GM12891 (cell line): Measurements from ENCODE around the gene LCLAT1.

Experiments
- DNase-seq: peaks from one replicate; pipeline ENCODE4 v3.0.0; 2011; ENCODE audit warnings: low spot score; ENCODE audit not compliant: insufficient read length
- FAIRE-seq: peaks from 2 replicates; lab custom pipeline; 2011; peaks lifted over from hg19 to GRCh38; lab: Jason Lieb, UNC
- PAX5 ChIP-seq: IDR thresholded peaks from 2 replicates; pipeline ENCODE4 v1.6.1; 2011; ENCODE audit warnings: low read length, moderate library complexity, mild to moderate bottlenecking; ENCODE audit not compliant: insufficient read depth, severe bottlenecking
- POLR2A ChIP-seq: IDR thresholded peaks from 2 replicates; pipeline ENCODE4 v1.6.1; 2011; ENCODE audit warnings: low read depth, low read length, control low read depth
- POLR2AphosphoS5 ChIP-seq: IDR thresholded peaks from 2 replicates; pipeline ENCODE4 v1.6.1; 2011; ENCODE audit warnings: low read depth, low read length, control low read depth
- POU2F2 ChIP-seq: IDR thresholded peaks from 2 replicates; pipeline ENCODE4 v1.6.1; 2011; ENCODE audit warnings: low read depth, mild to moderate bottlenecking, control low read depth, low read length, moderate library complexity
- SPI1 ChIP-seq: IDR thresholded peaks from 2 replicates; pipeline ENCODE4 v1.6.1; 2011; ENCODE audit warnings: low read depth, low read length, control low read depth
- TAF1 ChIP-seq: IDR thresholded peaks from 2 replicates; pipeline ENCODE4 v1.6.1; 2011; ENCODE audit warnings: low read depth, low read length, control low read depth

The LCLAT1 gene

DNA sequence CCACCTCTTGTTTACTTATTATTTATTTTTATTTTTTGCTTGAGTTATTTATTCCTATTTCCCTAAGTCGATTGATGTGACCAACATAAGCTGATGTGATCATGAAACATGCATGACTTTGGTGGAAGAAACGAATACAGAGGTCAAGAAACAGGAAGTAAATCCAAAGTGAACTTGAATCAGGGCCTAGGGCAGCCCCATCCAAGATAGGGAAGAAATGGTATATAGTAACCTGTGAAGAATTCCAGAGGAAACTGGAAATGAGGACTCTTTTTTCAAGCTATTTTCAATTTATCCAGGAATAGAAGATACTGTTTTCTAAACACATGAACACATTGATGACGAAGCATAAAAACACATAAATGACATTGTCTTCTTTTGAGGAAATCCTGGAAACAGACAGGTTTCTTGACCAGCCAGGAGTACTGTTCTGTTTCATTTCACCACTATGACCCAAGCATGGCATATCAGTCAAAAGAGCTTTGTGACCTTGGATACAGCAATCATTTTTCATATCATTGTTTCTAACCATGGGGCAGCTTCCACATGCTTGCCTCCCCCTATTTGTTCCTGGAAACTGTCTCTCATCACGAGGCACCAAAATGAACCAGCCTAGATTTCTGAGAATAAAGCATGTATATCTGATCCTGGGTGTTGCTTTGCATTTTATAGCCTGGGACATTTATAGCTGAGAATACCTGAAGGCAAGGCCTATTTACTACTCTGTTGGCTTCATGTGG lies 9.1 kb upstream of the LCLAT1 start:
- no peak for FAIRE-seq
- DNase-seq, result no peak
- TF ChIP-seq SPI1 (no peak), POU2F2 (no peak), PAX5 (no peak), TAF1 (no peak), POLR2AphosphoS5 (no peak), POLR2A (no peak)

DNA sequence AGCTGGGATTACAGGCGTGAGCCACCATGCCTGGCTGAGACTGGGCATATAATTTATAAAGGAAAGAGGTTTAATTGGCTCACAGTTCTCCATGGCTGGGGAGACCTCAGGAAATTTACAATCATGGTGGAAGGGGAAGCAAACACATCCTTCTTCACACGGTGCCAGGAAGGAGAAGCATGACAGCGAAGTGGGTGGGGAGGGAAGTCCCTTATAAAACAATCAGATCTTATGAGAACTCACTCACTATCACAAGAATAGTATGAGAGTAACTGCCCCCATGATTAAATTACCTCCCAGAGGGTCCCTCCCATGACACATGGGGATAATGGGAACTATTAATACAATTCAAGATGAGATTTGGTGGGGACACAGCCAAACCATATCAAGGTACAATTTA lies 7.8 kb upstream of the LCLAT1 start:
- DNase-seq (no peak), FAIRE-seq (no peak)
- TF ChIP-seq POU2F2 (no peak), TAF1 (no peak), POLR2AphosphoS5 (no peak), POLR2A (no peak), PAX5 (no peak), SPI1 (no peak)

DNA sequence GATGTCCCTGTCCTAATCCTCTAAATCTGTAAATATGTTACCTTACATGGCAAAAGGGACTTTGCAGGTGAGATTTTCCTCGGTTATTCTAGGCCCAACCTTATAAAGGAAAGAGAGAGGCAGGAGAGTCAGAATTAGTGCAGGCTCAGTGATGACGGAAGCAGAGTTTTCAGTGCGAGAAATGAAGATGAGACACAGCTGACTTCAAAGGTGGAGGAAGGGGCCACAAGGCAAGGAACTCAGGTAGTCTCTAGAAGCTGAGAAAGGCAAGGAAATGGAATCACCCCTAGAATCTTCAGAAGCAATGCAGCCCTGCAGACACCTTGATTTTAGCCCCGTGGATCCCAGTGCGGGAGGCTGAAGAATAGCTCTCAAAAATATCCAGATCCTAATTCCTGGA lies 7.2 kb upstream of the LCLAT1 start:
- FAIRE-seq (no peak), DNase-seq (no peak)

DNA sequence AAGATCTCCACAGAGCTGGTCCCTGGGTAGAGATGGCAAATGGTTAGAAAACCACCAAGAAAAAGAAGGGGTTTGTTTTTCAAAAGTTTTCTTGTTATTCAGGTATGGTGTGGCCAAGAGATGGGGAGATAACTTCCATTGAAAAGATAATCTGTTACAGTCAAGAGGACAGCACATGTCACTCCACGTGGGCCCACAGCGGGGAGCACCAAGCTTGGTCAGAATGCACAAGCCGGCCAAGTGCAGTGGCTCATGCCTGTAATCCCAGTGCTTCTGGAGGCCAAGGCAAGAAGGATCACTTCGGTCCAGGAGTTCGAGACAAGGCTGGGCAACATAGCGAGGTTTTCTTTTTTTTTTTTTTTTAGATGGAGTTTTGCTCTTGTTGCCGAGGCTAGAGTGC lies 6.0 kb upstream of the LCLAT1 start:
- TF ChIP-seq POU2F2, result no peak
- no peak for TF ChIP-seq SPI1
- TF ChIP-seq POLR2AphosphoS5, result no peak
- TF ChIP-seq TAF1, result no peak
- TF ChIP-seq POLR2A, result no peak
- no peak for TF ChIP-seq PAX5
- DNase-seq (no peak), FAIRE-seq (no peak)

More for the DNA sequence above, 7.2 kb upstream of the LCLAT1 start:
- TF ChIP-seq PAX5 (no peak), POLR2AphosphoS5 (no peak), POU2F2 (no peak), POLR2A (no peak), SPI1 (no peak), TAF1 (no peak)

DNA sequence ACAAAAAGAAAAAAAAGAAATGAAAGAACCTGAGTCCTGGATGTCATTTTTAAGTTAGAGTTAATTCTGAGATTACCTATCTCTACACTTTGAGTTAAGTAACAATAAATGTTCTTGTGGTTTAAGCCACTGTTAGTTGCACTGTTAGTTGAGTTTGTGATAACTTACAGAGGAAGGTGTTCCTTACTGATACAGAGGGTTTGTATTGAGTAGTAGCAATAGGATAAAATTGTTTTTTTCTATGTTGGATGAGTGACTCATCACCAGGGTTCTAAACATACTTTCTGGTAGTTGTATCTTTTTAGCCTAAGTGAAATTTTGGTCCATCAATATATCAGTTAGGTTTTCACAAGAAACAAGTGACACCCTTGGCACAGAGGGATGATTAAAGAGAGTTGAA lies 4.0 kb upstream of the LCLAT1 start:
- FAIRE-seq, result no peak
- no peak for TF ChIP-seq POLR2A
- no peak for TF ChIP-seq PAX5
- TF ChIP-seq TAF1, result no peak
- no peak for TF ChIP-seq POU2F2
- TF ChIP-seq SPI1, result no peak
- no peak for TF ChIP-seq POLR2AphosphoS5
- no peak for DNase-seq

DNA sequence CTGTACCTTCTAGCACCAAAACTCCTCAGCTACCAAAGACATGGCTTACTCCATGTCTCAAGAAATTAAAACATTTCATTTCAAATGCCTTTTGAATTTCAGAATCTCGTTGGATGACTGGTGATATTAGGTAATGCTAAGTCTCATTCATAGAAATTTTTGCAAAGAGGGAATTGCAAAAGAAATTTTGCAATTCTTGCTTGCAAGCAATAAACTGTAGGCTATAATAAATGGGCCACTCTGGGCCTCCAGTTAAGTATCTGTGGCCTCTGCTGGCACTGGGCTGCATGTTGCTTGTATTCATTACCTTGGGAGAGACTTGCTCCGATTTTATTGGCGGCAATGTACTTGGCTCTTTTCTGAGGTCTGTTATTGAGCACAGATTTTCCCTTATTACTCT lies 2.8 kb upstream of the LCLAT1 start:
- FAIRE-seq, result no peak
- TF ChIP-seq PAX5 (no peak), TAF1 (no peak)
- DNase-seq, result no peak

DNA sequence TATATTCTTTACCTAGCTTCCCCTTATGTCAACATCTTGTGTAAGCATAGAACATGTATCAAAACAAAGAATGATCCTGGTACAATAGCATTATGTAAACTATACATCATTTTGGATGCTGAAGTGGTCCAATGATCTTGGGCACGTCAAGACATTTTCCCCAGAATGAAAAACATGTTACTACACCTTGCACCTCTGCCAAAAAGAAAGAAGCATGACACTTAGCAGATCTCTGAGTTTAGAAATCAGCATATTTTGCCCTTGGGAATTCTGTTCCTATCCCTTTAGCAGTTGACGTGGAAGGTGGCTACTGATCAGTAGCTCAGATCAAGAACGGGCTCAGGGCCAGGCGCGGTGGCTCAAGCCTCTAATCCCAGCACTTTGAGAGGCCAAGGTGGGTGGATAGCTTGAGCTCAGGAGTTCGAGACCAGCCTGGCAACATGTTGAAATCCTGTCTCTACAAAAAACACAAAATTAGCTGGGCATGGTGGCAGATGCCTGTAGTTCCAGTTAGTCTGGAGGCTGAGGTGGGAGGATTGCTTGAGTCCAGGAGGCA lies 1.7 kb upstream of the LCLAT1 start:
- no peak for DNase-seq

DNA sequence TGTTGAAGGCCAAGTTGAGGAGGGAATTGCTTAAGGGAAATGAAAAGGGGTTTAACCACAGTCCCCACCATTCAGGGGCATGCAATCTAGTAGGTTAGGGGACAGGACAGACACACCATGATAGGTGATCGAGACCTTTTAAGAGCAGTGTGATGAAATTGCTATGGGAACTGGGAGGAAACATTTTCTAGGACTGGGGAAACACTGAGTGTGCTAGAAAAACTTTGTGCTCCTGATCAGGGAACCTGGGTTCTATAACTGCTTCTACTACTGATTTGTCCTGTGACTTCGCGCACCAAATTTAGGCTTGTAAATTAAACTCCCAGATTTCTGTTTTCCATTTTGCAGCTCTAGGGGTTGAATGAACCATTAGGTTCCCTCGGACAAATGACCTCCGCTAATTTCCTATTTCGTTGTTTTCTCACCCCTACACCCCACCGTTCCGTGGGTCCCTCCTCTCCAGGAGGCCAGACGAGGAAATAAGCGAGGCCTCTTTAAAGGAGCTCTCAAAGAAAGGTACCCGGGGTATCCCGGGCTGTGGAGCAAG lies 371 bp upstream of the LCLAT1 start:
- TF ChIP-seq PAX5, result no peak
- no peak for TF ChIP-seq POLR2AphosphoS5
- no peak for TF ChIP-seq SPI1
- no peak for TF ChIP-seq POLR2A
- TF ChIP-seq TAF1, result no peak
- TF ChIP-seq POU2F2, result no peak
- DNase-seq, result no peak
- no peak for FAIRE-seq

More for the DNA sequence above, 1.7 kb upstream of the LCLAT1 start:
- no peak for FAIRE-seq
- TF ChIP-seq SPI1 (no peak), TAF1 (no peak), PAX5 (no peak), POLR2A (no peak), POU2F2 (no peak), POLR2AphosphoS5 (no peak)

DNA sequence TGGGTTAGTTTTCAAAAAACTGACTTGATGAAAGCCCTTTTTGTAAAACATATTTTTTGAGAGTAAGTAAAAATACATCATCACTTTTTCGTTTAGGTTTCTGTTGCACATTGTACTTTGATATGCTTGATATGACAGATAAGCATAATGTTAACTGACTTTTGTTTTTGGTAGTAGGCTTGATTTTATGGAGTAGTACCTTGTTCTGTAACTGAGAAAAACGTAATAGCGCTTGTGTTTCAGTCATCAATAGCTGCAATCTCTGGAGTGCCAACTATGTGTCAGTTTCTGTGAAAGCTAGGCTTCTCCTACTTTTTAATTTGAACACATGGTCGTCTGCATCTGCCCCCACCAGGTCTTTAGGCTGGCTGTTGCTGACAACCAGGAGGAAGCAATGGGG lies 1.3 kb downstream of the LCLAT1 start:
- no peak for TF ChIP-seq POU2F2
- no peak for TF ChIP-seq SPI1
- no peak for TF ChIP-seq PAX5
- no peak for TF ChIP-seq TAF1
- no peak for TF ChIP-seq POLR2A
- no peak for TF ChIP-seq POLR2AphosphoS5
- no peak for DNase-seq
- FAIRE-seq, result no peak

DNA sequence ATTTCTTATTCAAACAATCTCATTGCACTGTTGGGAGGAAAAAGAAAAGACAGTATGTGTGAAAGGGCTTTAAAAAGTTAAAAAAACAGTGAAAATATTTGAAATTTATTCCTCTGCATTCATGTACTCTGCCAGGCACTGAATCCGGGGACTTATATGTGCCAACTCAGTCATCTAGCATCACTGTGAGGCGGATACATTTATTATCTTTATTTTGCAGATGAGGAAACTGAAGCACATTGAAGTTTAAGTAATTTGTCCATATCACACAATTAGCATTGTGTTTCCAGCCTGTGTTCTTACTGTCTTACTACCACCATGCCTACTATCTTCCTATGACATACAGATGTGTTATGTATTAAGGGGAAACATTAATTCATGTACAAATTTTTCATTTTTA lies 1.8 kb downstream of the LCLAT1 start:
- DNase-seq, result no peak
- TF ChIP-seq POLR2A, result no peak
- no peak for TF ChIP-seq TAF1
- no peak for TF ChIP-seq PAX5
- no peak for TF ChIP-seq POU2F2
- TF ChIP-seq POLR2AphosphoS5, result no peak
- TF ChIP-seq SPI1, result no peak
- no peak for FAIRE-seq

DNA sequence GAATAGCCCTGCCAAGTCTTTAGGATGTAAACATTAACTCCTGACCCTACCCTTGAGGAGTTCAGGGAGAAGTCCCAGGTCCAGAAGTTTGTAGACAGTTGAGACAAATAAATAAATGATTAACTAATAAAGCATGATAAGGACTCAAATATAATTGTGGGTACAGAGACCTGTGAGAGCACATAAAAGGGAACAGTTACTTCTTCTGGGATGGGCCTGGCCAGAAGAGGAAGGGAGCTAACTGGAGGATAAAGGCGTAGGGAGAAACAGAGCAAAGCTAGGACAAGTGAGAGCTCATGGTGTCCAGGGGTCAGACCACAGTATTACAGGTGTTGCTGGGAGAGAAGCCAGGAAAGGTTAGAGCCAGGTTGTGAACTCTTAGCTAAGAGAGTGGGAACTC lies 3.0 kb downstream of the LCLAT1 start:
- TF ChIP-seq POU2F2, result no peak
- no peak for TF ChIP-seq PAX5
- FAIRE-seq (no peak), DNase-seq (no peak)
